Measurements from ENCODE around the gene C1GALT1.
"Not testable (repeated sequence)": the region's sequence is repeated elsewhere in the genome, so short reads cannot be mapped to it uniquely, and the experiment has no call there.

Gene C1GALT1

DNA sequence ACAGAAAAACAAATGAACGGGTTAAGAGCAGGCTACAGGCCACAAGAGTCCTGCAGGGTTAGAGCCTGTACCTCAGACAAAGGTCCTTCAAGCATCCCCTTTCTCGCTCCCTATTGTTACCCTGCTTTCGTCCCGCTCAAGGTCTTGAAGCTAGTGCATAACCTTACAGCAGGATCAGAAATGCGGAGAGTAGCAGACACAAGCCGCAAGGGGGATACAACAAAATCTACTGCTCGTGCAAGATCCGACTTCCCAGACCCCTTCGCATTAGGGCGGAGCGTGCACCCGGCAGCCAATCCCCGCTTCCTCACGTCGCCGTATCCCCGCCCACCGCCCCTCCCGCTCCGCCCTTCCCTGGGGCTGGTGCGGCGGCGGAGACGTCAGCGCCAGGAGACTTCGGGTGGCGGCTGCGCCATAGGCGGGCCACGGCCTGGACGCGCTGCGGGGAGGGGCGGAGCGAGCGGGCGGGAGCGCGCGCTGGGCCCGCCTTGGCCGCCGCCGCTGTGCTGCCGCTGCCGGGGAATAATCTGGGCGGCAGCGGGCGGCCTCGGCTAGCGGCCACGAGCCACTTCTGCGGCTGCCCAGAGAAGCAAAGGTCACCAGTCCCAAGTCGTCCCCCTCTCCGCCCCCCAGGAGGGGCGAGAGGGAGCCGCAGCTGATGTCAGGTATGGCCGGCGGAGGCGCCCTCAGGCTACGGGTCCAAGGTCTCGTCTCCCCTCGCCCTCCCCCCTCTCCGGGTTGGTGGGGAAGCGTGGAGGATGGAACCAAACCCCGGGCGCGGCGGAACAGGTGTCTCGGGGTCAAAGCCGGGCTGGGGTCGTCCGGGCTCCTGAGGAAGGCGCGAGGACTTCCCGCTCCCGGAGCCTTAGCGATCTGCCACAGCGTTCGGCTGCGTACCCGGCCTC, at the start of gene C1GALT1:
C1GALT1 (plus strand) TSS at position 389 of the 905 bp plus-strand sequence. CDS start 51,776 bp downstream, outside the sequence.
- peak; percentile 97 for DNase-seq

DNA sequence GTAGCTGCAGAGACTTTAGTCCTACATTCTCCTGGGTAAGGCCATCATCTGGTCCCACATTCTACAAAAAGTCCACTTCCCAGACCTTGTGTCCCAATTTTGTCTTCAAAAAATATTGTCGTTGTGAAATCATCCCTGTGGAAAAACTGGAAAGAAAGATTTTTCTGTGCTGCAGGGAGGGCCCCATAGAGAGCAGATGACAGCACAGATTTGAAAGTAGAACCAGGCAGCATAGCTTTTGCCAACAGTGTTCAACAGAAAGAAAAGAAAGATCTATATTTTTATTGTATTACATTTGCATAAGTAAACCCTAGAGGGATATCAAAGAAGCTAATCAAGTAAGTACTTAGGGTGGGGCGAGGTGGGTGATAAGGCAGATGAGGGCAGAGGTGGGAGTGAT, 48.3 kb upstream of the C1GALT1 start:
- no peak for DNase-seq

DNA sequence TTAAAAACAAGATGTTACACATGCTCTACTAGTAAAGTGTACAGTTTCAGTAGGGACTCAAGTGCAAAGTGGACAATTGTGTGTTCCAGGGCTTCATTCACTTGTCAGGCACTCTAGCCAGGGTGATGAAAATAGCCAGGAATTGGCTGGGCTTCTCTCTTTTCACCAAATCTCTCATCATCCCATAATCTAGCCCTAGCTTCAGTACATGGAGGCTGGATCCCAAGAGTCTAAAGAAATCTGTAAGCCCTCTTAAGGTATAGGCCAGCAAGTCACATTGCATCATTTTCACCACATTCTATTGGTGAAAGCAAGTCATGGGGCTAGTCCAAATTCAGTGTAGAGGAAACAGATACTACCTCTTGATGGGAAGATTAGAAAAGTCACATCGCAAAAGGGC, 47.3 kb upstream of the C1GALT1 start:
- no peak for DNase-seq

DNA sequence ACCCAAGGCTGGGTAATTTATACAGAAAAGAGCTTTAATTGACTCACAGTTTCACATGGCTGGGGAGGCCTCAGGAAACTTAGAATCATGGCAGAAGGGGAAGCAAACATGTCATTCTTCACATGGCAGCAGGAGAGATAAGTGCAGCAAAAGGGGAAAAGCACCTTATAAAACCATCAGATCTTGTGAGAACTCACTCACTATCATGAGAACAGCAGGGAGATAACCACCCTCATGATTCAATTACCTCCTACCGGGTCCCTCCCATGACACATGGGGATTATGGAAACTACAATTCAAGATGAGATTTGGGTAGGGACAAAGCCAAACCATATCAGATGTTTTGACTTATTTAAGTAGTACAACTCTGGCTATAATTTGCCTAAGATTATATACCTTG, 46.4 kb upstream of the C1GALT1 start:
- not testable (repeated sequence) for DNase-seq

DNA sequence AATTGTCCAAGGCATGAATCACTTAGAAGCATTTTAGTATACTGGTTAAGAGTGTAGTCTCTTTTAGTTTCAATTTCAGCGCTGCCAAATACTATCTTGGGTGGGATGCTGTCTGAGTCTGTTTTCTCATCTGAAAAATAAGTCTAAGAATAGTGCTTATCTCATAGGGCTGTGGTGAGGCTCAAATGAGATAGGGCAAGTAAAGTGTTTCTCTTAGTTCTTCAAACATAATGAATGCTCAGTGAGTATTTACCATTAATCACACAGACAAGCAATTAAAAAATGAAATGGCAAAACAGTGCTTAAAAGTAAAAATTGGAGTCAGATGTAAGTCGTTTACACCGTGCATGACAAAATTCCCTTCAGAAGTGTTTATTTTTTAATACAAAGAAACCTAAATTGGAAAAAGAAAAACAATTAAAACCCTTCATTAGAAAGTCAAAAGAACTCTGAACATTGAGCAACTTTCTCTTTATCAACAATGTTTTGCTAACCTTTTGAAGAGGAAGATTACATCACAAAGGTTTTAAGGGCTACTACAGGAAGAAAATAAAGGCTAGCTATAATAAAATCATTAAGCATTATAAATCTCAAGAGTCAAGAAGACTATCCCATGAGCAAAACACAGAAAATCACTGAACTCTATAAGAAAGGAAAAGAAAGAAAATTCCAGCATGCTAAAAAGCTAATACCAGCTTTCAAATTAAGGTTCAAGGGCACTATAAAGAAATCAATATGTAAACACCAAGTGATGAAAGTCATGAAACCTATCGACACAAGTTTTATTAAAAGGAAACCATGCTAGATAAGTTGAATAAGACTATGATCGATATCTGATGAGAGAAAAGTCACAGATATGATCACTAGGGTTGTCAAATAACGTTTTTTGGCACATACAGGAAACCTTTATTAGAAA, 45.6 kb upstream of the C1GALT1 start:
- DNase-seq: no peak

DNA sequence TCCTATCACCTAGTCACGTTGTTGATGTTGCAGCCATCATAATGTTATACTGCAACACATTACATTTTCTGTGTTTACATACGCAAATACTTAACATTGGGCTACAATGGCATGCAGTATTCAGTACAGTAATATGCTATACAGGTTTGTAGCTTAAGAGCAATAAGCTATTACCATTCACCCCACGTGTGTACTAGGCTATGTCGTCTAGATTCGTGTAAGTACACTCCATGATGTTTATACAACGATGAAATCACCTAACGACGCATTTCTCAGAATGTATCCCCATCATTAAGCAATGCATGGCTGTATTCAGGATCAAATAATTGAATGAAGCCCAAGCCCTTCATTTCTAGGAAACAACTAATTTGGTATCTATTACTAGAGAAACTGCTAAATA, 43.4 kb upstream of the C1GALT1 start:
- DNase-seq: no peak

DNA sequence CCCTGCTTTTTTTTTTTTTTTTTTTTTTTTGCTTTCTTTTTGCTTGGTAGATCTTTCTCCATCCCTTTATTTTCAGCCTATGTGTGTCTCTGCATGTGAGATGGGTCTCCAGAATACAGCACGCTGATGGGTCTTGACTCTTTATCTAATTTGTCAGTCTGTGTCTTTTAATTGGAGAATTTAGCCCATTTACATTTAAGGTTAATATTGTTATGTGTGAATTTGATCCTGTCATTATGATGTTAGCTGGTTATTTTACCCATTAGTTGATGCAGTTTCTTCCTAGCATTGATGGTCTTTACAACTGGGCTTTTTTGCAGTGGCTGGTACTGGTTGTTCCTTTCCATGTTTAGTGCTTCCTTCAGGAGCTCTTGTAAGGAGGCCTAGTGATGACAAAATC, 38.9 kb upstream of the C1GALT1 start:
- not testable (repeated sequence) for DNase-seq

DNA sequence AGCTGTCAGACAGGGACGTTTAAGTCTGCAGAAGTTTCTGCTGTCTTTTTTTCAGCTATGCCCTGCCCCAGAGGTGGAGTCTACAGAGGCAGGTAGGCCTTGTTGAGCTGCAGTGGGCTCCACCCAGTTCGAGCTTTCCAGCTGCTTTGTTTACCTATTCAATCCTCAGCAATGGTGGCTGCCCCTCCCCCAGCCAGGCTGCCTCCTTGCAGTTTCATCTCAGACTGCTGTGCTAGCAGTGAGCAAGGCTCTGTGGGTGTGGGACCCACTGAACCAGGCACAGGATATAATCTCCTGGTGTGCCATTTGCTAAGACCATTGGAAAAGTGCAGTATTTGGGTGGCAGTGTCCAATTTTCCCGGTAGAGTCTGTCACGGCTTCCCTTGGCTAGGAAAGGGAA, 37.2 kb upstream of the C1GALT1 start:
- DNase-seq: not testable (repeated sequence)

DNA sequence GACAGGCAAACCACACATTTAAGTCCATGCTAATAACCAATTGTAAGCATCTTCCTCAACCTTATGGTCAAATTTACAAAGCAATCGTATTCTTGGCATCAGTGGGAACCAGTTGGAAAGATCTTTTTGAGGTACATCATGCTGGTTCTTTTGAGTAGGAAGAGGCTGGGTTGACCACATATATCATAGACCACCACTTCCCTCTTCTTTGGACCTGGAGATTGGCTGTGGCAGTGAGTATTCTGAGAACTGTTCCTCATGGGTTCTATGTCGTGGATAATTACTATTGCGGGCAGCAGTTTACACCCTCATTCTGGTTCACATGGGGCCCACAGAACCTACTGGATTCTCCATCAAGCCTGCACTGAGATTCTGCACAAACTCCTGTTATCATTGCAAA, 35.5 kb upstream of the C1GALT1 start:
- DNase-seq: no peak

DNA sequence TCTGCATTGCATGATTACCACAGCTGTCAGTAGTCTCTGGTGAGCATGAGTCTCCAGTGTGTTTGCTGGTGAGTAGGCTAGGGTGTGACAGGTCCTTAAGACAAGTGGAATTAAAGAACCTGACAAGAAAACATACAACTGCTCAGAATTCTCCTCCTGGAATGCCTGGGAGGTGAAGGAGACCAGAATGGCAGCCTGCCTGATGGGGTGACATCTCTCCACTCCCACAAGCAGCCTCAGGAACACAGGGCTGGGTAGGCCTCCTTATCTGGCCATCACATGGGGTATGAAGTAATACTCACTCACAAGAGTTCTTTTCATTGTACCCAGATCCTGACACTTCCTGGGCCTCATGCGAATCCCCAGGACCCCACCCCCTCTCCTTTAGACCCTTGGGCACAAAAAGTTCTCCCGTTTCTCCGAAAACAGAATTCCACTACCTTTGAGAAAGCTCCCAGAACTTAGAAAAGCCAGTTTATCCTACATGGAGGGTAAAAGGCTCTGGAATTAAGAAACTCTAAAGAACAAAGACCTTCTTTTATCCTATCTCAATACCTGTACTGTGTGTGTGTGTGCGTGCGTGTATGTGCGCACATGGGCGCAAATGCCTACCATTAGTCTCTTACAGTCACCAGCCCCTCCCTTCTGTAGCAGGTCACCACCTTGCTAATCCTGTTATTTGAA, 33.4 kb upstream of the C1GALT1 start:
- DNase-seq: no peak

DNA sequence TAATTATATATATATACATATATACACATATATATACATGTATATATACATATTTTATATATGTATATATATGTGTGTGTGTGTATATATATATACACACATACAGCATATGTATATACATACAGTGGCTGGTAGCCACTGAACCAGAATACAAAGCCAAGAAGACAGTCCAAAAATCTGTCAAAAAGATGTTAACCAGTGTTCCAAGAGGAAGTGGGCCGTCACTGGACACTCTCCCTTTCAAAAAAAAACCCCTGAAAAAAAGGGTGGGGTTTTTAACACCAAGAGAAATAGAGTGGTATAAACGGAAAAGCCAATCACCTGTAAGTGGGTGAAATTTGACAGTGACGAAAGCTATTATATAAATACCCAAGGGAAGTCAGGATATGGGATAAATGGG, 31.1 kb upstream of the C1GALT1 start:
- DNase-seq: no peak

DNA sequence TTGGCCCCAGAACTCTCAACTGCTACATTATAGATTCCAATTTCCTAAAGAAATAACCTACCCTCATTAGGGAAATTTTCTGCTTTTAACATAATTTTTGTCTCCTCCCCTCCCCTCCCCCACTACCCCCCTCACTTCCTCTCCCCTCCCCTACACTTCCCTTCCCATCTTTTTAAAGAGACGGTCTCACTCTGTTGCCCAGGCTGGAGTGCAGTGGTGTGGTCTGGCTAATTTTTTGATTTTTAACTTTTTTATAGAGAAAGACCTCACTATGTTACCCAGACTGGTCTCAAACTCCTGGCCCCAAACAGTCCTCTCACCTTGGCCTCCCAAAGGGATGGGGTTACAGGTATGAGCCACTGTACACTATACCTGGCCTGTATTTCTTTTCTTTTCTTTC, 30.5 kb upstream of the C1GALT1 start:
- no peak for DNase-seq

DNA sequence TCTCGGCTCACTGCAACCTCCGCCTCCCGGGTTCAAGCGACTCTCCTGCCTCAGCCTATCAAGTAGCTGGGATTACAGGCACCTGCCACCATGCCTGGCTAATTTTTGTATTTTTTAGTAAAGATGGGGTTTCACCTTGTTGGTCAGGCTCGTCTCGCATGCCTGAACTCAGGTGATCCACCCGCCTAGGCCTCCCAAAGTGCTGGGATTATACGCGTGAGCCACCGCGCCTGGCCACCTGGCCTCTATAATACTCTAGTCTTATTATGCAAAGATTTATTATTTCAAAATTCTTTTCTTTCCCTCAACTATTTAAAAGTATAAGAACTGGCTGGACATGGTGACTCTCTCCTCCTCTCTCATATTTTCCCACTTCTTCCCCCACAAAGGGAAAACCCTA, 30.0 kb upstream of the C1GALT1 start:
- DNase-seq: no peak

DNA sequence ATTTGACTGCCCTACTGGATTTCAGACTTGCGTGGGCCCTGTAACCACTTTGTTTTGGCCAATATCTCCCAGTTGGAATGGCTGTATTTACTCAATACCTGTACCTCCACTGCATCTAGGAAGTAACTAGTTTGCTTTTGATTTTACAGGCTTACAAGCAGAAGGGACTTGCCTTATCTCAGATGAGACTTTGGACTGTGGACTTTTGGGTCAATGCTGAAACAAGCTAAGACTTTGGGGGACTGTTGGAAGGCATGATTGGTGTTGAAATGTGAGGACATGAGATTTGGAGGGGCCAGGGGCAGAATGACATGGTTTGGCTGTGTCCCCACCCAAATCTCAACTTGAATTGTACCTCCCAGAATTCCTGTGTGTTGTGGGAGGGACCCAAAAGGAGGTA, 28.0 kb upstream of the C1GALT1 start:
- not testable (repeated sequence) for DNase-seq

DNA sequence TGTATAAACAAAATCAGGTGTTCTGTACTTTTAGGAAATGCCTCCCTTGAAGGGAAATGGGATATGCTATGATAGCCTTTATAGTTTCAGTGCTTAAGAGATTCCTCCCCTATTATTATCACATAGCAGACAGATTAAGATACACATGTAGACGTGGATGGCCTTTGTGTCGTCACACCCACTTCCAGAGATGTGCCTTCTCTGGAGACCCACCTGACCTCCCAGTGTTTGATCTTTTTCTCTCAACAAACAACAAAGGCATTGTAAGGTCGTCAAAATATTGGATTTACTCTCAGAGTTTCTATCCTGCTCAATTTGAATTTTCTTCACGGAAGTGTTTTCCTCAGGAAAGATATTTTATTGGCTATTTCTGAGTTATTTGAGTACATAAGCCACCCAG, 25.7 kb upstream of the C1GALT1 start:
- DNase-seq: no peak

DNA sequence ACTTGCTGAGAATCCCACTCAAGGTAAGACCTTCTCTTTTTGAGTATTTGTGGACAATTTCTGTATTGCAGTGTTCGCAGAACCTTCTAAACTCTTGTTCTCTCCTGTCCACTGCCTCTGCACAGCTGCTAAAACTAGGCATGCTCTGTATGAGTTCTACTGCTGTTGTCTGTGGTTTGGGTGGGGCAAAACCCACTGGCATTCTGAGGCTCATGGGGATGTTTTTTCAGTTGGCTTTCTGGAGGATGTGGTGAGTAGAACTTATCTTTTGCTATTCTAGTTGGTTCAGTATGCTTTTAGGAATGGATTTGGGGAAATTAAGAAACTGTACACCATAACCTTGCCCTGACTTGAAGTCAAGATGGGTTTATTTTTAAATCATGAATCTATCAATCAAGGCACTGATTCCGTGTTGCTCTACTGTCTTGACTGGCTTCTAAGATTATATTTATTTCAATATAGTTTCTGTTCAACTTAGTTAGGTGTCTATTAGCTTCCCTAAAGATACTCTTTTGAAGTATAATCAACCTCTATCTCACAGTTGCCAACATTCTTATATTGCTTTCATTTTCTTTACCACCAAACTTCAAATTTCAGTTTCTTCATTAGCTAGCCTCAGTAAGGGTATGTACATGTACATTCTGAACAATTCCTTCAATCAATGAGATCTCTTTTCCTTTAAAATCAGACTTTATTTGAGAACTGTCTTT, 25.0 kb upstream of the C1GALT1 start:
- DNase-seq: no peak

DNA sequence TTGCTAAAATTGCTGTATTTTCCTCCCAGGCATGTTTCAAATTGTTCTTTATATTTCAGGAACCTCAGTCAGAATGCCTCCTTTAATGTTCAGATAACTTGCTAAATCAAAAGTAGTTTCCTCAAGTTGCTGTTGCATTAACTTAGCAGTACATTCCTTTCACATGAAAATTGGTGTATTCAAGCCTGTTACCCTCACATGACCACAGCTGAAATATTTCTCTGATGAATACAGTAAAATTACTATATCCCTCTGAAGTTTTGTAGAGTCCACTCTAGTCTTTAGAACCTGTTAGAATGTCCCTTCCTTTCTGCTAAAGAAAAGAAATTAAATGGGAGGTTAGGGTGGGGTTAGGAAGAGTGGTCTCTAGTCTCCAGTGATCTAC, 24.5 kb upstream of the C1GALT1 start:
- no peak for DNase-seq

DNA sequence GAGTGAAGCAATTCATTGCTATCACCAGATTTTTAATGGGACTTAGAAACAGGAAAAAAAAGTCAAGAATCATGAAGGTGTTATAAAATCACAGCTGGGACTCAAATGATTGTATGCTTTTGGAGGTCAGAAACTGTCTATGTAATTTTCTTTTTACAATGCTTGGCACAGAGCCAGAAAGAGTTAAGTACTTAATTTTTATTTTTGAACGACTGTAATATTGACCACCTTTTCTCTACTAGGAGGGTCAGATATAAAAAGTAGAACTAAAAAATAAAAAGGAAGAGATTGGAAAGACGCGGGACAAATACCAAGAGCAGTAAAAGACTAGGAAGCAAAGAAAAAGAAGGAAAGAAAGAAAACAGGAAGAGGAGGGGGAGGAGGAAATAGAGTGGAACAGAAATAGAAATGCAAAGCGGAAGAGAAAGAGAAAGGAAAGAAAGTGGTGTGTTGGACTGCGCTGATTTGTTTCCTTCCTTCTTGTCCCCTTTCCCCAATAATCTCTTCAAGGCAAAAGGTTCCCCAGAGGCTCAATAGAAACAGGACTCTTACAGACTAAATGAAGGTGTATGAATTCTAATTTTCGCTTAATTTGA, 23.2 kb upstream of the C1GALT1 start:
- peak; percentile 19 for DNase-seq

DNA sequence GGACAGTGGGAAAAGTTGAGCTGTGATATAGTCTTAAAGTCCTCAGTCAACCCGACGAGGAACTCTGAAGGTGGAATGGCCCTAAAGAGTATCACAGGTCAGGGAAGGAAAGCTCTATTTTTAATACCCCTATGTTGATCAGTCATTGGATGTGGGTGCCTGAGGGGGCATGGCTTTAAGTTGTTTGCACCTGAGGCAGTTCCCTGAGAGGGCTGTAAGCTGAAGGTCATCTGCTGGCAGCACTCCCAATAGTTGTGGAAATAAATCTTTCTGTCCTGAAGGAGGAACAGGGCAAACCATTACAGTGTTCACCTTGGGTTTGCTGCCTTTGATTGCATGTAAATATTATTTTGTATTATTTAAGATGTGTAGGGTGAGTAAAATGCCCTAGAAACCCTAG, 17.8 kb upstream of the C1GALT1 start:
- no peak for DNase-seq

DNA sequence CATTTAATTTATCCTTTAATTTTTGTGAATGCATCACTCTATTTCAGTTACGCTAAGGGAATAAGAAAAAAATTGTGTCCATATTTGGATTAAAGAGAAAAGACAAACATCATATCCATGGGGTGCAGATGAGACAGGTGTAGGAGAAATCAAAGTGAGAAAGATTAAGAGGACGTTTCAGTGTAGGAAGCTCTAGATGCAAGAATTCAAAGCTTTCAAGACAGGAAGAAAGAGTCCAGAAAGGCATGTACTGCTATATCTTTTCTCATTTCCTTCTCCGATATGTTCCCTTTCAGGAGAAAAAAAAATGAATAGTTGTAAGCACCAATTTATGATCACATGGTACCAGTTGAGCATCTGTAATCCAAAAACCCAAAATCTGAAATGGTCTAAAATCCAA, 17.0 kb upstream of the C1GALT1 start:
- DNase-seq: no peak

DNA sequence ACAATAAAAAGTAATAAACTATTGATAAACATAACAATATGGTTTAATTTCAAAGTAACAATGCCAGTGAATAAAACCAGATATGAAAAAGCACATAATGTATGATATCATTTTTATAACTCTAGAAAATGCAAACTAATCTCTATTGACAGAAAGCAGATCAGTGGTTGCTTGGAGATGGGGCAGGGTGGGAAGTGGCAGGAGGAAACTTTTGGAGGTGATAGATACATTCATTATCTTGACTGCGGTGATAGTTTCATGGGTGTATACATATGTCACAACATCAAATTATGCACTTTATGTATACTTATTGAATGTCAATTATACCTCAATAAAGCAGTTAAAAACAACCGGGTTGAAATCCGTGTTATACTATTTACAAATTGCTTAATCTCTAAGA, 16.0 kb upstream of the C1GALT1 start:
- no peak for DNase-seq

DNA sequence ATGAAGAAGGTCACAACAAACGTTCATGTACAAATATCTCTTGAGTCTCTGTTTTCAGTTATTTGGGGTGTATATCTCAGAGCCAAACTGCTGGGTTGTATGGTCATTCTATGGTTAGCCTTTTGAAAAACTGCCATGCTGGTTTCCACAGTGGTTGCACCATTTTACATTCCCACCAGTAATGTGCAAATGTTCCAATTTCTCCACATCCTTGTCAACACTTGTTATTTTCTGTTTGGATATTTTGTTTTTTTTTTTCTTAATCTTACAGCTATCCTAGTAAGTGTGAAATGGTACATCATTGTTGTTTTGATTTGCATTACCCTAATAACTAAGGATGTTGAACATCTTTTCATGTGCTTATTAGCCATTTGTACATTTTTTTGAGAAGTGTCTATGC, 13.0 kb upstream of the C1GALT1 start:
- DNase-seq: no peak
